Spleen (tissue), 11 donors: ENCODE results near the gene FRMD1. TPM values are rescaled to one million over a fixed set of nuclear protein-coding genes. Genes with fewer than 3 reads are reported as not detected.

Experiments used
- DNase-seq: peaks from one replicate; pipeline ENCODE4 v3.0.0-alpha.2; 2020
- H3K27ac ChIP-seq, 8 donors: fragments of 200-600 bp; sonication (generic) in 7 of 8; 1 replicate in 4 of 8; 2 replicates in 4 of 8; pipeline versions ENCODE4 v1.5.0 to v1.8.0; 2016 to 2021; ENCODE audit warnings: inconsistent platforms in 4 of 8, mild to moderate bottlenecking in 4 of 8, moderate library complexity in 1 of 8
- H3K27me3 ChIP-seq, 7 donors: fragments of 200-600 bp; sonication (generic) in 6 of 7; replicated peaks in 1 of 7; 1 replicate in 4 of 7; 2 replicates in 3 of 7; pipeline versions ENCODE4 v1.5.0 to v1.8.0; 2016 to 2021; ENCODE audit warnings: inconsistent platforms in 3 of 7, mild to moderate bottlenecking in 1 of 7
- H3K36me3 ChIP-seq, 6 donors: fragments of 200-600 bp; sonication (generic) in 5 of 6; 1 replicate in 4 of 6; 2 replicates in 2 of 6; pipeline versions ENCODE4 v1.5.0 to v1.8.0; 2016 to 2021; ENCODE audit warnings: inconsistent platforms in 2 of 6
- H3K4me1 ChIP-seq, 6 donors: fragments of 200-600 bp; sonication (generic) in 5 of 6; 1 replicate in 3 of 6; 2 replicates in 3 of 6; pipeline versions ENCODE4 v1.5.0 to v1.8.0; 2016 to 2021; ENCODE audit warnings: inconsistent platforms in 3 of 6
- H3K4me3 ChIP-seq, 8 donors: fragments of 200-600 bp; sonication (generic) in 7 of 8; 1 replicate in 4 of 8; 2 replicates in 4 of 8; pipeline versions ENCODE4 v1.5.0 to v1.8.0; 2016 to 2021; ENCODE audit warnings: inconsistent platforms in 4 of 8, mild to moderate bottlenecking in 4 of 8, moderate library complexity in 2 of 8
- H3K9me3 ChIP-seq, 8 donors: fragments of 200-600 bp; sonication (generic) in 7 of 8; 1 replicate in 4 of 8; 2 replicates in 4 of 8; pipeline versions ENCODE4 v1.5.0 to v1.8.0; 2016 to 2021; ENCODE audit warnings: inconsistent platforms in 4 of 8
- CTCF ChIP-seq, 11 experiments: fragments of 200-600 bp in 7 of 11; fragments of 450-650 bp in 4 of 11; sonication (generic) in 4 of 11; IDR thresholded peaks in 8 of 11; conservative IDR thresholded peaks in 3 of 11; 1 replicate in 7 of 11; 2 replicates in 4 of 11; pipeline versions ENCODE4 v1.4.0 to v1.8.0; 2016 to 2021; ENCODE audit warnings: antibody characterized with exemption in 11 of 11, inconsistent platforms in 4 of 11, mild to moderate bottlenecking in 1 of 11
- POLR2A ChIP-seq, 3 donors: fragments of 450-650 bp; IDR thresholded peaks; one replicate each; pipeline ENCODE4 v1.5.1; 2017; ENCODE audit warnings: antibody characterized with exemption in 3 of 3, mild to moderate bottlenecking in 1 of 3
- POLR2AphosphoS5 ChIP-seq, 3 donors: sonication (generic); formaldehyde crosslinking; IDR thresholded peaks; one replicate each; pipeline ENCODE4 v1.5.1; 2017; ENCODE audit warnings: antibody characterized with exemption in 3 of 3
- WGBS, 5 donors: extraction: QIAGEN DNeasy Blood & Tissue Kit in 3 of 5; methylation state at CpG; one replicate each; pipeline versions ENCODE4 v1.1.5 to v1.1.7; 2013 to 2018; 5-methylcytosine and 5-hydroxymethylcytosine counted together
- intact Hi-C: fragments of 100-400 bp; cut with DNase I; formaldehyde crosslinking; loops from one replicate; pipeline ENCODE4 v1.15.0; 2023; ENCODE audit warnings: low total_unique reads
- polyA plus RNA-seq, 3 donors: library from polyadenylated mRNA; stranded (reverse); fragments of 200-250 nt; gene quantifications; one replicate each; pipeline ENCODE4 v1.2.1, GENCODE V29; 2013
- total RNA-seq, 7 donors: library from RNA; depleted of rRNA in 3 of 7; stranded (reverse); fragments of >200 nt in 3 of 7; fragmentation: NEBNext Ultra II Directional in 4 of 7; extraction: Animal tissue kit (Norgen Biotek cat#: 25700) in 4 of 7; gene quantifications; one replicate each; pipeline versions ENCODE4 v1.1.0 to v1.2.1, GENCODE V29; 2016 to 2021
- donor health status: healthy with polysubstance abuse.
- donor health status: DM: no; HTN: no; CAD: no; lungs with moderate emphysema.
- donor health status: DM: no; HTN: no; CAD: no.
- donor health status: Bipolar disorder and iron deficiency.
- donor health status: healthy.
- donor health status: DM: no; HTN: no; CAD: no.
- donor health status: DM: yes; HTN: yes; CAD: no.

The FRMD1 gene
- total and polyA plus RNA-seq, 10 donors: 0.14 to 9.5 (median 1.5) TPM

DNA sequence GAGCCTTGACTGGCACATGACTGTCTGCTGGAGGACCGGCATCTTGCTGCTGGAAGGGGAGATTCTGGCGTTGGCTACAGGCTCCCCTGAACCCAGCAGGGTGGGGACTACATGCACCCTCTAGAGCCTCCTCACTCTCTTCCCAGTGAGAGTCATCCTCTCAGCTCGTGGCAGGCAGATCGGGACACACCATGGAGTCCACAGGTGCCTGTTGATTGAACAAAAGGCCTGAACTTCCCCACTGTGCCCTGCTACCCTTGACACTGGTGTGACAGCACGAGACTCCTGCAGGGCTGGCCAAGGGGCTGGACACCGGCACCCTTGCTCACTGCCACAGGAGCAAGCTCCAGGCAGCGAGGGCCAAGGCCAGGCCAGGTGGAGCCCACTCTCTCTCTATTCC, 8.2 kb downstream of the FRMD1 start:
- no peak for TF ChIP-seq POLR2A (IDR thresholded peaks at IDR 0.05)
- TF ChIP-seq POLR2AphosphoS5 (IDR thresholded peaks at IDR 0.05): no peak
- no peak for TF ChIP-seq CTCF (IDR thresholded peaks at IDR 0.05 in 8 of 11, conservative IDR thresholded peaks at IDR 0.05 in 3 of 11)
- intact Hi-C loops: no loop called here
- Histone ChIP-seq H3K36me3 (no peaks in the 10 kb centered on the region), H3K27ac (no peak overlapping the region), H3K4me3 (no peak overlapping the region), H3K4me1 (no peaks in the 10 kb centered on the region), H3K9me3 (no peaks in the 10 kb centered on the region), H3K27me3 (no peaks in the 10 kb centered on the region)
- WGBS, 5 donors: 80 to 92% (median 89%) methylated on average over 6 to 7 of the region's 7 CpGs
- no peak for DNase-seq

DNA sequence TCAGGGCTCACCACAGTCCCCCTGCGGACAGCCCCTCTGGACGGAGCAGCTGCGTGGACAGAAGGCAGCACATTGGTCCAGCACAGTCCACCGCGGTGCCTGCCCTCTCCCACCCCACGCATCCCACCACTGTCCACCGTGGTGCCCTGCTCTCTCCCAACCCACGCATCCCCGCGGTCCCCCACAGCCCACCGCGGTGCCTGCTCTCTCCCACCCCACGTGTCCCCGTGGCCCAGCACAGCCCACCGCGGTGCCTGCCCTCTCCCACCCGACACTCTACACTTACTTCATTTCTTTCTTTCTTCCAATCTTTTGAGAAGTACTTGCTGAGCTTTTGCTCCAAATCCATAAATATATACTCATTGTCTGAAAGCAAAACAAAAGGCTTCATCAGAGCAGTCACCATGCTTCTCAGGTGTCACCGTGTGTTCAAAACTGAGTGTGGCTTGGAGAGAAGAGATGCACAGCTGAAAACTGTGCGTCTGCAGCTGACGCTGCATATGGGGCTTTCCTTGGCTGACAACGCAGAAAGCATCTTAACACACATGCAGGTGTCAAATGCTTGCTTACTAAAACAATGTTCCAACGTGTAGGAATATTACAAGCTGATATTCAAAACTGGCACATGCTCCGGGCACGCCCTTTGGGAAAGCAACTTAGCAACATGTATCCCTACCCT, 11.8 kb downstream of the FRMD1 start:
- no peak for DNase-seq
- intact Hi-C loops: no loop called here
- no peak overlapping the region for H3K4me3 ChIP-seq

GRCh38 chr6:168064226-168064807, 14.7 kb downstream of the FRMD1 start:
- intact Hi-C loops: no loop called here
- WGBS, 5 donors: 85 to 96% (median 91%) methylated on average over 10 to 11 of the region's 11 CpGs
- no peak for TF ChIP-seq CTCF (IDR thresholded peaks at IDR 0.05 in 8 of 11, conservative IDR thresholded peaks at IDR 0.05 in 3 of 11)
- no peak for TF ChIP-seq POLR2AphosphoS5 (IDR thresholded peaks at IDR 0.05)
- no peak for TF ChIP-seq POLR2A (IDR thresholded peaks at IDR 0.05)

More for the DNA sequence above, 11.8 kb downstream of the FRMD1 start:
- Histone ChIP-seq H3K27me3 (no peaks in the 10 kb centered on the region), H3K9me3 (no peaks in the 10 kb centered on the region), H3K27ac (no peak overlapping the region), H3K36me3 (no peaks in the 10 kb centered on the region), H3K4me1 (no peaks in the 10 kb centered on the region)
- 90 to 93% (median 92%) methylated on average over 23 to 24 of the region's 24 CpGs for WGBS, 5 donors
- TF ChIP-seq CTCF (IDR thresholded peaks at IDR 0.05 in 8 of 11, conservative IDR thresholded peaks at IDR 0.05 in 3 of 11) (no peak), POLR2A (IDR thresholded peaks at IDR 0.05) (no peak), POLR2AphosphoS5 (IDR thresholded peaks at IDR 0.05) (no peak)

GRCh38 chr6:168063431-168063830, 15.6 kb downstream of the FRMD1 start:
- no peaks in the 10 kb centered on the region for H3K9me3 ChIP-seq
- no peak for DNase-seq
- intact Hi-C loops: no loop called here

More at GRCh38 chr6:168064226-168064807, 14.7 kb downstream of the FRMD1 start:
- no peak overlapping the region for H3K27ac ChIP-seq
- H3K27me3 ChIP-seq: no peaks in the 10 kb centered on the region
- no peak for DNase-seq
- H3K4me3 ChIP-seq: no peak overlapping the region
- no peaks in the 10 kb centered on the region for H3K9me3 ChIP-seq
- no peaks in the 10 kb centered on the region for H3K36me3 ChIP-seq
- H3K4me1 ChIP-seq: peaks cover 0 to 6% (median 0%) of the 10 kb centered on the region in 6 donors

More at GRCh38 chr6:168063431-168063830, 15.6 kb downstream of the FRMD1 start:
- WGBS, 5 donors: 86 to 94% (median 90%) methylated on average over 9 to 13 of the region's 13 CpGs
- H3K4me1 ChIP-seq: peaks cover 0 to 6% (median 0%) of the 10 kb centered on the region in 6 donors
- H3K4me3 ChIP-seq: no peak overlapping the region
- H3K27me3 ChIP-seq: no peaks in the 10 kb centered on the region
- no peaks in the 10 kb centered on the region for H3K36me3 ChIP-seq
- H3K27ac ChIP-seq: no peak overlapping the region
- TF ChIP-seq CTCF (IDR thresholded peaks at IDR 0.05 in 8 of 11, conservative IDR thresholded peaks at IDR 0.05 in 3 of 11) (no peak), POLR2AphosphoS5 (IDR thresholded peaks at IDR 0.05) (no peak), POLR2A (IDR thresholded peaks at IDR 0.05) (no peak)
